HUES48 (cell line): ENCODE results near the gene HSBP1L1.

ENCODE experiments used
- H3K27ac ChIP-seq: one replicate; pipeline ENCODE4 v1.7.0; 2013; ENCODE audit warnings: low read depth, low read length, inconsistent platforms
- H3K27me3 ChIP-seq: 2 replicates; pipeline ENCODE4 v1.6.1; 2013; ENCODE audit warnings: mild to moderate bottlenecking, low read length; ENCODE audit not compliant: control insufficient read depth, insufficient read depth
- H3K36me3 ChIP-seq: 2 replicates; pipeline ENCODE4 v1.6.1; 2013; ENCODE audit warnings: low read length; ENCODE audit not compliant: control insufficient read depth, insufficient read depth
- H3K4me1 ChIP-seq: 2 replicates; pipeline ENCODE4 v1.6.1; 2013; ENCODE audit warnings: mild to moderate bottlenecking, low read length; ENCODE audit not compliant: control insufficient read depth, insufficient read depth
- H3K4me3 ChIP-seq: 2 replicates; pipeline ENCODE4 v1.5.1; 2013; ENCODE audit warnings: mild to moderate bottlenecking, low read depth, low read length
- H3K9ac ChIP-seq: 2 replicates; pipeline ENCODE4 v1.6.1; 2013; ENCODE audit warnings: mild to moderate bottlenecking, low read depth, low read length, moderate library complexity
- H3K9me3 ChIP-seq: 2 replicates; pipeline ENCODE4 v1.6.1; 2013; ENCODE audit warnings: low read length; ENCODE audit not compliant: control insufficient read depth, insufficient read depth

HSBP1L1 gene

DNA sequence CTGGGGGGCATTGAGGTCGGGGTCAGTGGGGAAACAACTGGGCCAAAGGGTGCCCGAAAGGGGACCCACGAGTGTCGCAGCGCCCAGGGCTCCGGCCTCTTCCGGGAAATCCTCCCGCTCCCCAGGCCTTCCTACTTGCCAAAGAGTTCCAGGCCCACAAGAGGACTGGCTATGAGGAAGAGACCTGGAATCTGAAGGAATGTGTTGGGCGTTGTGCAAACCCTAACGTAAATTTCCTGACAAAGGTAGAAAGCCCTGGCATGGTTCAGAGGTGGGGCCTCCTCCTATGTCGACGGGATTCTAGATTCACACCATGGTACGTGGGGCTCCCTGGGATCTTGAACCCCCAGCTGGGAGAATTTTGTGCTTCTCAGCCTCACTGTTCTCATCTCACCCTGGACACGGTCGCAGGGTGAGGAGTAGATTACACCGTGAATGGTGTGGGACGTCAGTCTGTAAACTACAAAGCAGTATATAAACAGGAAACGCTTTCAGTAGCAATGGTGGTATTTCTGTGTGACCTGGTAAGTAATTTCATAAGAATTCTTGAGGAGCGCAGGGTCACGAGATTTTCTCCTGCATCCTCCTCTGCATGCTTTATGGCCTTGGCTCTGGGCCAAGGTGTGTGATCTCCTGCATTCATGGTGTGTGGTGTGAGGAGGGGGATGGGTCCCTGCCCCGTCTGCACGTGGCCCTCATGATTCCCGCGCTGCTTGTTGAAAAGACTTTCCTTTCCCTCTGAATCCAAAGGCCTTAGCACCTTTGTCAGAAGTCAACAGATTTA is 868 bp downstream of the HSBP1L1 start:
- Histone ChIP-seq H3K27me3 (peaks cover 49% of the 10 kb centered on the region), H3K27ac (peak overlapping the region; percentile 39), H3K9ac (no peak overlapping the region), H3K4me3 (no peak overlapping the region; the same call in 1 of the 2 replicates), H3K4me1 (peaks cover 12% of the 10 kb centered on the region), H3K36me3 (peaks cover 6% of the 10 kb centered on the region), H3K9me3 (no peaks in the 10 kb centered on the region)

GRCh38 chr18:79970419-79971133 is 6.1 kb downstream of the HSBP1L1 start:
- Histone ChIP-seq H3K9me3 (no peaks in the 10 kb centered on the region), H3K27me3 (no peaks in the 10 kb centered on the region), H3K36me3 (peaks cover 56% of the 10 kb centered on the region), H3K4me1 (peaks cover under 1% of the 10 kb centered on the region; the same call in 1 of the 2 replicates), H3K9ac (no peak overlapping the region), H3K27ac (no peak overlapping the region), H3K4me3 (no peak overlapping the region)

GRCh38 chr18:79971211-79971952 is 6.9 kb downstream of the HSBP1L1 start:
- H3K4me1 ChIP-seq, result no peaks in the 10 kb centered on the region
- no peak overlapping the region for H3K9ac ChIP-seq
- peaks cover 64% of the 10 kb centered on the region for H3K36me3 ChIP-seq
- no peak overlapping the region for H3K27ac ChIP-seq
- H3K27me3 ChIP-seq, result no peaks in the 10 kb centered on the region
- no peak overlapping the region for H3K4me3 ChIP-seq
- no peaks in the 10 kb centered on the region for H3K9me3 ChIP-seq

- no peak overlapping the region for H3K9ac ChIP-seq
- H3K36me3 ChIP-seq, result peaks cover 69% of the 10 kb centered on the region
- no peaks in the 10 kb centered on the region for H3K4me1 ChIP-seq
- H3K9me3 ChIP-seq, result no peaks in the 10 kb centered on the region
- H3K27ac ChIP-seq, result no peak overlapping the region
- H3K27me3 ChIP-seq, result no peaks in the 10 kb centered on the region
- no peak overlapping the region for H3K4me3 ChIP-seq
These were observed 7.5 kb downstream of the HSBP1L1 start for GRCh38 chr18:79971986-79972385.

DNA sequence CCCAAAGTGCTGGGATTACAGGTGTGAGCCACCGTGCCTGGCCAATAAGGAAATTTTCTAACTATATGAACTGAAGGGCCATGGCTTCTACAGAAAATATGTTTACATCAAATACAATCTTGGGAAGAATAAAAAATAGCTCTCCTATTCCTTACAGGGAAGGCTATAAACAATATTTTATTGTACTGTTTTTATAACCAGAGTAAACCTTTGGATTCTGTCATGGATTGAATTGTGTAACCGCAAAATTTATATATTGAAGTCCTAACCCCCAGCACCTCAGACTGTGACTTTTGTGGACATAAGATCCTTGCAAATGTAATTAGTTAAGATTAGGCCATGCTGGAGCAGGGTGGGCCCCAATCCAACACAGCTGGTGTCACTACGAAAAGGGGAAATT is 8.3 kb downstream of the HSBP1L1 start:
- no peaks in the 10 kb centered on the region for H3K9me3 ChIP-seq
- H3K4me3 ChIP-seq, result no peak overlapping the region
- no peaks in the 10 kb centered on the region for H3K4me1 ChIP-seq
- H3K36me3 ChIP-seq, result peaks cover 76% of the 10 kb centered on the region
- no peak overlapping the region for H3K27ac ChIP-seq
- no peaks in the 10 kb centered on the region for H3K27me3 ChIP-seq
- no peak overlapping the region for H3K9ac ChIP-seq

- H3K4me1 ChIP-seq, result no peaks in the 10 kb centered on the region
- no peaks in the 10 kb centered on the region for H3K27me3 ChIP-seq
- H3K4me3 ChIP-seq, result no peak overlapping the region
- no peak overlapping the region for H3K9ac ChIP-seq
- peaks cover 79% of the 10 kb centered on the region for H3K36me3 ChIP-seq
- H3K9me3 ChIP-seq, result no peaks in the 10 kb centered on the region
- no peak overlapping the region for H3K27ac ChIP-seq
These were observed 9.1 kb downstream of the HSBP1L1 start for GRCh38 chr18:79973517-79973916.

- H3K36me3 ChIP-seq, result peaks cover 80% of the 10 kb centered on the region
These were observed 9.7 kb downstream of the HSBP1L1 start for GRCh38 chr18:79974025-79974654.

GRCh38 chr18:79975043-79975442 is 10.6 kb downstream of the HSBP1L1 start:
- H3K9ac ChIP-seq, result no peak overlapping the region
- H3K4me3 ChIP-seq, result no peak overlapping the region
- peaks cover 84% of the 10 kb centered on the region for H3K36me3 ChIP-seq
- H3K9me3 ChIP-seq, result no peaks in the 10 kb centered on the region
- H3K27me3 ChIP-seq, result no peaks in the 10 kb centered on the region
- no peak overlapping the region for H3K27ac ChIP-seq
- H3K4me1 ChIP-seq, result no peaks in the 10 kb centered on the region

More at GRCh38 chr18:79974025-79974654, 9.7 kb downstream of the HSBP1L1 start:
- Histone ChIP-seq H3K9ac (no peak overlapping the region), H3K27ac (no peak overlapping the region), H3K4me3 (no peak overlapping the region), H3K4me1 (no peaks in the 10 kb centered on the region), H3K9me3 (no peaks in the 10 kb centered on the region), H3K27me3 (no peaks in the 10 kb centered on the region)

DNA sequence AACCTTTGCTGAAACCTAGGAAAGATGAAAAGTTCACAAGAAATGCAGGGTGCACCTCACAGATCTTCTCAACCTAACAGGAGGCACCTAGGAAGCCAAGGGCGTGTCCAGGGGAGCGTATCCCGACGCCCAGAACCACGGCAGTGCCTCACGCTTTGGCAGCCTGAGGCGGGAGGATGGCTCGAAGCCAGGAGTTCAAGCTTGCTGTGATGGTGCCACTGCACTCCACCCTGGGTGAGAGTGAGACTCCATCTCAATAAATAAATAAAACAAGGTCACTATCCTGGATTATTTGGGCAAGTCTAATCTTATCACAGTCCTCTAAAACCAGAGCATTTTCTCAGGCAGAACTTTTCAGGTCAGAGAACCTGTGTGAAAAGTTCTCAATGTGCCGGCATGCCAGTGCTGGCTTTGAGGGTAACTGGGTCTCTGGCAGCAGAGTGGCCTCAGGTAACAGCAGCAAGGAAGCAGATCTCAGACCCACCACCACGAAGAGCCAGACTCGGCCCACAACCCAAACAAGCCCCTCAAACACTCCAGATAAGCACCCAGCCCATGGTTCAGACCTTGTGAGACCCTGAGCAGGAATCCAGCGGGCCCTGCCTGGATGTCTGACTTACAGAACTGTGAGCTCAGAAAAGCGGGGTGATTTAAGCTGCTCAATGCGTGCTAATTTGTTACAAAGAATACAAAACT is 11.7 kb downstream of the HSBP1L1 start:
- Histone ChIP-seq H3K36me3 (peaks cover 73% of the 10 kb centered on the region), H3K4me1 (no peaks in the 10 kb centered on the region), H3K27ac (no peak overlapping the region), H3K27me3 (no peaks in the 10 kb centered on the region), H3K4me3 (no peak overlapping the region), H3K9ac (no peak overlapping the region), H3K9me3 (no peaks in the 10 kb centered on the region)

- H3K36me3 ChIP-seq, result peaks cover 55% of the 10 kb centered on the region
- H3K9me3 ChIP-seq, result no peaks in the 10 kb centered on the region
- H3K4me1 ChIP-seq, result no peaks in the 10 kb centered on the region
- H3K27ac ChIP-seq, result no peak overlapping the region
- H3K27me3 ChIP-seq, result no peaks in the 10 kb centered on the region
- no peak overlapping the region for H3K9ac ChIP-seq
- H3K4me3 ChIP-seq, result no peak overlapping the region
These were observed 15.4 kb downstream of the HSBP1L1 start for GRCh38 chr18:79979843-79980242.
